D721Med (cell line): ENCODE results near the gene CADM1.

Experiments
- DNase-seq: peaks from one replicate; pipeline ENCODE4 v3.0.0; 2011; ENCODE audit warnings: low spot score; ENCODE audit not compliant: insufficient read length
- FAIRE-seq: peaks from 2 replicates; lab custom pipeline; 2011; peaks lifted over from hg19 to GRCh38; lab: Jason Lieb, UNC
- CTCF ChIP-seq: IDR thresholded peaks from 2 replicates; pipeline ENCODE4 v1.5.1; 2012; ENCODE audit warnings: mild to moderate bottlenecking, control low read depth; ENCODE audit not compliant: insufficient read depth; ENCODE audit errors: missing control alignments

Gene CADM1

GRCh38 chr11:115470928-115471327 is 33.3 kb downstream of the CADM1 start:
- FAIRE-seq: no peak
- no peak for TF ChIP-seq CTCF

GRCh38 chr11:115469361-115469760 is 34.9 kb downstream of the CADM1 start:
- no peak for DNase-seq
- FAIRE-seq: no peak
- no peak for TF ChIP-seq CTCF

More at GRCh38 chr11:115470928-115471327, 33.3 kb downstream of the CADM1 start:
- no peak for DNase-seq

GRCh38 chr11:115466122-115466521 is 38.1 kb downstream of the CADM1 start:
- TF ChIP-seq CTCF: no peak
- FAIRE-seq: peak; percentile 48
- no peak for DNase-seq

GRCh38 chr11:115464269-115464668 is 39.9 kb downstream of the CADM1 start:
- DNase-seq (no peak), FAIRE-seq (peak; percentile 87)
- TF ChIP-seq CTCF: no peak

GRCh38 chr11:115463606-115464005 is 40.6 kb downstream of the CADM1 start:
- DNase-seq (no peak), FAIRE-seq (no peak)
- no peak for TF ChIP-seq CTCF

GRCh38 chr11:115462757-115463156 is 41.5 kb downstream of the CADM1 start:
- DNase-seq (no peak), FAIRE-seq (no peak)
- TF ChIP-seq CTCF: no peak

GRCh38 chr11:115462004-115462541 is 42.1 kb downstream of the CADM1 start:
- TF ChIP-seq CTCF: no peak
- DNase-seq: no peak
- no peak for FAIRE-seq
